GM12891 (cell line): ENCODE measurements around the gene FUT8.

ENCODE experiments used
- POLR2A ChIP-seq: IDR thresholded peaks from 2 replicates; pipeline ENCODE4 v1.6.1; 2011; ENCODE audit warnings: low read depth, low read length, control low read depth
- POLR2AphosphoS5 ChIP-seq: IDR thresholded peaks from 2 replicates; pipeline ENCODE4 v1.6.1; 2011; ENCODE audit warnings: low read depth, low read length, control low read depth
- POU2F2 ChIP-seq: IDR thresholded peaks from 2 replicates; pipeline ENCODE4 v1.6.1; 2011; ENCODE audit warnings: low read depth, mild to moderate bottlenecking, control low read depth, low read length, moderate library complexity
- SPI1 ChIP-seq: IDR thresholded peaks from 2 replicates; pipeline ENCODE4 v1.6.1; 2011; ENCODE audit warnings: low read depth, low read length, control low read depth
- TAF1 ChIP-seq: IDR thresholded peaks from 2 replicates; pipeline ENCODE4 v1.6.1; 2011; ENCODE audit warnings: low read depth, low read length, control low read depth

GRCh38 chr14:65548878-65549277 is 136.3 kb downstream of the FUT8 start:
- TF ChIP-seq POLR2AphosphoS5 (no peak), POLR2A (no peak), TAF1 (no peak), SPI1 (no peak), POU2F2 (no peak)
